GM12865 (cell line): ENCODE results near the gene CCDC200.

Experiments
- DNase-seq: peaks from one replicate; pipeline ENCODE4 v3.0.0; 2010; ENCODE audit warnings: low read depth
- H3K4me3 ChIP-seq: 2 replicates; pipeline ENCODE4 v1.5.1; 2011; ENCODE audit warnings: mild to moderate bottlenecking, low read depth, low read length, control low read depth
- CTCF ChIP-seq: IDR thresholded peaks from 2 replicates; pipeline ENCODE4 v1.5.1; 2011; ENCODE audit warnings: low read length, control low read depth, low read depth, inconsistent platforms; ENCODE audit not compliant: insufficient read depth; ENCODE audit errors: missing control alignments

Gene CCDC200

GRCh38 chr17:43224146-43224705, 4.2 kb downstream of the CCDC200 start:
- DNase-seq = no peak
- no peak for TF ChIP-seq CTCF
- no peak overlapping the region for H3K4me3 ChIP-seq

GRCh38 chr17:43220511-43221125, 7.8 kb downstream of the CCDC200 start:
- no peak for TF ChIP-seq CTCF
- H3K4me3 ChIP-seq = no peak overlapping the region
- DNase-seq = no peak

GRCh38 chr17:43219746-43220380, 8.6 kb downstream of the CCDC200 start:
- no peak for TF ChIP-seq CTCF
- no peak overlapping the region for H3K4me3 ChIP-seq
- DNase-seq = no peak

GRCh38 chr17:43219001-43219400, 9.4 kb downstream of the CCDC200 start:
- no peak for DNase-seq
- H3K4me3 ChIP-seq = no peak overlapping the region
- TF ChIP-seq CTCF = no peak

GRCh38 chr17:43217614-43218087, 10.8 kb downstream of the CCDC200 start:
- TF ChIP-seq CTCF = no peak
- no peak overlapping the region for H3K4me3 ChIP-seq
- no peak for DNase-seq

GRCh38 chr17:43216762-43217613, 11.4 kb downstream of the CCDC200 start:
- TF ChIP-seq CTCF = no peak
- H3K4me3 ChIP-seq = no peak overlapping the region
- no peak for DNase-seq
